ENCODE results near the gene DDAH1.

DNA sequence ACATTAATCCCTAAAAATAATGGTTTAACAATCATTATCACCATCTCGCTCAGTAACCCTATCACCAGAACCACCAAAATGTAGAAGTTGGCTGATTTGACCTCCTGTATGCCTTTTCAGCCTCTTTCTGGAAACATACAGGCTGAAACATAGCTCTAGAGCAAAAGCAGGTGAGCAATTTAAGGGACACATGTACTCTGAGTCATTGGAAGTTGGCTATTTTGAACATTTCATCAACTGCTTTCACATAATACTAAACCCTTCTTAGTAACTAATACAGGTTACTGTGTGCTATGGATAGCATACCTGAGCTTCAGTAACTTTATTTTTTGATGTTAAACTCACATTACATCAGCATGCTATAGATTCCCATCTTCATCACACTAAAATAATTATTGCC is 19.8 kb upstream of the DDAH1 start:
- TF ChIP-seq FOXK1 (CRISPR knock-in tag; IDR thresholded peaks at IDR 0.05) (no peak), TCF7 (CRISPR knock-in tag; IDR thresholded peaks at IDR 0.05; ENCODE audit: low read depth) (no peak), NR1H2 (CRISPR knock-in tag; IDR thresholded peaks at IDR 0.05) (no peak), ATF1 (CRISPR knock-in tag; IDR thresholded peaks at IDR 0.05) (no peak), ZBTB21 (CRISPR knock-in tag; IDR thresholded peaks at IDR 0.05; ENCODE audit: borderline replicate concordance) (no peak)
- TF ChIP-seq, protein P1, sequence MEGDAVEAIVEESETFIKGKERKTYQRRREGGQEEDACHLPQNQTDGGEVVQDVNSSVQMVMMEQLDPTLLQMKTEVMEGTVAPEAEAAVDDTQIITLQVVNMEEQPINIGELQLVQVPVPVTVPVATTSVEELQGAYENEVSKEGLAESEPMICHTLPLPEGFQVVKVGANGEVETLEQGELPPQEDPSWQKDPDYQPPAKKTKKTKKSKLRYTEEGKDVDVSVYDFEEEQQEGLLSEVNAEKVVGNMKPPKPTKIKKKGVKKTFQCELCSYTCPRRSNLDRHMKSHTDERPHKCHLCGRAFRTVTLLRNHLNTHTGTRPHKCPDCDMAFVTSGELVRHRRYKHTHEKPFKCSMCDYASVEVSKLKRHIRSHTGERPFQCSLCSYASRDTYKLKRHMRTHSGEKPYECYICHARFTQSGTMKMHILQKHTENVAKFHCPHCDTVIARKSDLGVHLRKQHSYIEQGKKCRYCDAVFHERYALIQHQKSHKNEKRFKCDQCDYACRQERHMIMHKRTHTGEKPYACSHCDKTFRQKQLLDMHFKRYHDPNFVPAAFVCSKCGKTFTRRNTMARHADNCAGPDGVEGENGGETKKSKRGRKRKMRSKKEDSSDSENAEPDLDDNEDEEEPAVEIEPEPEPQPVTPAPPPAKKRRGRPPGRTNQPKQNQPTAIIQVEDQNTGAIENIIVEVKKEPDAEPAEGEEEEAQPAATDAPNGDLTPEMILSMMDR (IDR thresholded peaks at IDR 0.05): no peak

All from WTC11 (cell line).